Epidermal melanocyte (primary cell): ENCODE data around the gene TNFRSF19.

ENCODE experiments used
- DNase-seq: peaks from one replicate; pipeline ENCODE4 v3.0.0; 2011; ENCODE audit warnings: low spot score; ENCODE audit not compliant: insufficient read length

The TNFRSF19 gene

GRCh38 chr13:23600534-23600933, 30.3 kb downstream of the TNFRSF19 start:
- no peak for DNase-seq

- DNase-seq = no peak
Observed at GRCh38 chr13:23605831-23606230, 35.6 kb downstream of the TNFRSF19 start.

- DNase-seq = no peak
Observed at GRCh38 chr13:23608138-23608537, 37.9 kb downstream of the TNFRSF19 start.

GRCh38 chr13:23608701-23609413, 38.6 kb downstream of the TNFRSF19 start:
- peak; percentile 50 for DNase-seq

- peak; percentile 26 for DNase-seq
Observed at GRCh38 chr13:23609414-23609760, 39.2 kb downstream of the TNFRSF19 start.

GRCh38 chr13:23609874-23610576, 39.8 kb downstream of the TNFRSF19 start:
- no peak for DNase-seq

- DNase-seq = no peak
Observed at GRCh38 chr13:23610966-23611491, 40.8 kb downstream of the TNFRSF19 start.

- DNase-seq = no peak
Observed at GRCh38 chr13:23612182-23612581, 42.0 kb downstream of the TNFRSF19 start.

- DNase-seq = no peak
Observed at GRCh38 chr13:23612731-23613130, 42.5 kb downstream of the TNFRSF19 start.

GRCh38 chr13:23613596-23613995, 43.4 kb downstream of the TNFRSF19 start:
- DNase-seq = no peak

GRCh38 chr13:23615395-23616081, 45.3 kb downstream of the TNFRSF19 start:
- no peak for DNase-seq

- no peak for DNase-seq
Observed at GRCh38 chr13:23616228-23616627, 46.0 kb downstream of the TNFRSF19 start.

- no peak for DNase-seq
Observed at GRCh38 chr13:23617551-23618024, 47.4 kb downstream of the TNFRSF19 start.

- DNase-seq = no peak
Observed at GRCh38 chr13:23618341-23618740, 48.1 kb downstream of the TNFRSF19 start.

GRCh38 chr13:23619068-23619855, 49.0 kb downstream of the TNFRSF19 start:
- no peak for DNase-seq

GRCh38 chr13:23620211-23620610, 50.0 kb downstream of the TNFRSF19 start:
- DNase-seq = no peak

- no peak for DNase-seq
Observed at GRCh38 chr13:23620613-23621315, 50.6 kb downstream of the TNFRSF19 start.

- peak; percentile 36 for DNase-seq
Observed at GRCh38 chr13:23621316-23621645, 51.1 kb downstream of the TNFRSF19 start.

GRCh38 chr13:23622985-23623384, 52.8 kb downstream of the TNFRSF19 start:
- DNase-seq = no peak

- no peak for DNase-seq
Observed at GRCh38 chr13:23623394-23623793, 53.2 kb downstream of the TNFRSF19 start.

GRCh38 chr13:23626700-23627099, 56.5 kb downstream of the TNFRSF19 start:
- DNase-seq = no peak
